HCT116 (cell line): ENCODE results near the gene WAC.

Source experiments
- POLR2A ChIP-seq: IDR thresholded peaks from 2 replicates; pipeline ENCODE4 v1.7.0; 2011; ENCODE audit warnings: borderline replicate concordance; ENCODE audit not compliant: insufficient read depth, insufficient read length; ENCODE audit errors: extremely low read depth
- POLR2AphosphoS5 ChIP-seq: IDR thresholded peaks from 2 replicates; pipeline ENCODE4 v1.6.1; 2011; ENCODE audit warnings: mild to moderate bottlenecking, low read depth, low read length, moderate library complexity
- TF ChIP-seq, protein P1 (sequence below), 3 experiments: fragments of 200-600 bp in 1 of 3; sonication (generic) in 1 of 3; IDR thresholded peaks in 2 of 3; conservative IDR thresholded peaks in 1 of 3; 2 replicates each; pipeline ENCODE4 v1.5.1; 2012 to 2017; ENCODE audit warnings: low read depth in 2 of 3, low read length in 2 of 3, antibody characterized with exemption in 1 of 3, borderline replicate concordance in 1 of 3, control low read depth in 1 of 3, mild to moderate bottlenecking in 1 of 3, mixed read lengths in 1 of 3, mixed run types in 1 of 3, moderate library complexity in 1 of 3; ENCODE audit not compliant: insufficient read depth in 1 of 3
- TF ChIP-seq, protein P2 (sequence below): IDR thresholded peaks from 2 replicates; pipeline ENCODE4 v1.6.1; 2012

DNA sequence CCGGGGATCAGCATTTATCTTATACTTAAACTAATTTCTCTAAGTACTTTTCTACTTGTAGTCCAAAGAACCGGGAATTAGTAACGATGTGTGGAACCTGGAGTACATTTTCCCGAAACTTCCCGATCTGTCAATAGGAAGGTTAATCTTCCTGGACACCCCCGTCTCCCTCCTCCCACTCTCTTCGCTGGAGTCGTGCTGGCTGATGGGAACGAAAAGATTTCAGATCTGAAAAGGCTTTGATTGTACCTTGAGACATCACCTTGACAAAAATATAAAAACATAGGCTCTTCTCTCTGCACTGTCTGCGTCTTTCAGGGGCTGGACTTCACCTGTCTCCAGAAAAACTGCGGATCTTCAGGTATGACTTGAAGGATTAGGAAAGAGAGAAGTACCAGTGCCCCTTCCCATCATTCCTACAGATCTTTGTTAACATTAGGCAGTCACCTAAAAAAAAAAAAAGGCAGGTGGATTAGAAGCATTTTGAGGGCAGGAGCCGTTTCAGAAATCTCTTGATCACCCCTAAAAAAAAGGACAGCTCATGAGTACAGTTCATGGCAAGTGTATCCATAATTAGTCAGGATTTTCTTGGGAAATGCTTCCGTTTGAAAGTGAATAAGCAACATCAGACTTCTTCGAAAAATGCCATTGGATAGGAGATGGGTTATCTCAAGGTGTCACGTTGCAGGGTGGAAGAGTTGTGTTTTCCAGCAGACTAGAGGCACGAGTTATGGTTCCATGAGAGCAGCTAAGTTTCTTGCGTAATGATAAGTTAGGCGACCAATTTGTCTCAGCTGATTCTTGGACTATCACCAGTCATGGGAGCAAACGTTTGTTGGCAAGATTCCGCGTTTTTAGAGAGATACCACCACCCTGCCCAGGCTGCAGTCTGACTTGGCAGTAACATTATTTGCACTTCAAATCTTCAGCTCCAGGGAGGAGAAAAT lies 136.6 kb downstream of the WAC start:
- TF ChIP-seq POLR2A (no peak), POLR2AphosphoS5 (no peak)
- TF ChIP-seq, protein P1, sequence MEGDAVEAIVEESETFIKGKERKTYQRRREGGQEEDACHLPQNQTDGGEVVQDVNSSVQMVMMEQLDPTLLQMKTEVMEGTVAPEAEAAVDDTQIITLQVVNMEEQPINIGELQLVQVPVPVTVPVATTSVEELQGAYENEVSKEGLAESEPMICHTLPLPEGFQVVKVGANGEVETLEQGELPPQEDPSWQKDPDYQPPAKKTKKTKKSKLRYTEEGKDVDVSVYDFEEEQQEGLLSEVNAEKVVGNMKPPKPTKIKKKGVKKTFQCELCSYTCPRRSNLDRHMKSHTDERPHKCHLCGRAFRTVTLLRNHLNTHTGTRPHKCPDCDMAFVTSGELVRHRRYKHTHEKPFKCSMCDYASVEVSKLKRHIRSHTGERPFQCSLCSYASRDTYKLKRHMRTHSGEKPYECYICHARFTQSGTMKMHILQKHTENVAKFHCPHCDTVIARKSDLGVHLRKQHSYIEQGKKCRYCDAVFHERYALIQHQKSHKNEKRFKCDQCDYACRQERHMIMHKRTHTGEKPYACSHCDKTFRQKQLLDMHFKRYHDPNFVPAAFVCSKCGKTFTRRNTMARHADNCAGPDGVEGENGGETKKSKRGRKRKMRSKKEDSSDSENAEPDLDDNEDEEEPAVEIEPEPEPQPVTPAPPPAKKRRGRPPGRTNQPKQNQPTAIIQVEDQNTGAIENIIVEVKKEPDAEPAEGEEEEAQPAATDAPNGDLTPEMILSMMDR (IDR thresholded peaks at IDR 0.05 in 2 of 3, conservative IDR thresholded peaks at IDR 0.05 in 1 of 3; ENCODE audit: borderline replicate concordance in 1 of 3, insufficient read depth in 1 of 3, low read depth in 2 of 3, low read length in 2 of 3), result no peak
- TF ChIP-seq, protein P2, sequence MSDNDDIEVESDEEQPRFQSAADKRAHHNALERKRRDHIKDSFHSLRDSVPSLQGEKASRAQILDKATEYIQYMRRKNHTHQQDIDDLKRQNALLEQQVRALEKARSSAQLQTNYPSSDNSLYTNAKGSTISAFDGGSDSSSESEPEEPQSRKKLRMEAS, result no peak
